Psoas muscle (tissue), 8 donors: ENCODE data around the gene HES7. TPM values are rescaled to one million over a fixed set of nuclear protein-coding genes. Genes with fewer than 3 reads are reported as not detected.

ENCODE experiments used
- ATAC-seq, 4 donors: fragments of 200-7000 bp; cut with Tn5 transposase; one replicate each; pipeline ENCODE4 v1.9.1; 2020; ENCODE audit warnings: moderate library complexity in 3 of 4, mild to moderate bottlenecking in 2 of 4
- DNase-seq, 2 donors: peaks; one replicate each; pipeline ENCODE4 v3.0.0-alpha.2; 2020
- H3K27ac ChIP-seq: fragments of 200-600 bp; one replicate; pipeline ENCODE4 v1.8.0; 2022
- H3K27me3 ChIP-seq, 3 donors: fragments of 200-600 bp in 1 of 3; one replicate each; pipeline versions ENCODE4 v1.6.1 to v1.8.0; 2013 to 2022; ENCODE audit warnings: low read length in 2 of 3, mild to moderate bottlenecking in 2 of 3, moderate library complexity in 1 of 3; ENCODE audit not compliant: insufficient read depth in 3 of 3
- H3K36me3 ChIP-seq, 2 donors: fragments of 200-600 bp in 1 of 2; one replicate each; pipeline versions ENCODE4 v1.6.1 to v1.8.0; 2013 to 2022; ENCODE audit warnings: low read depth in 1 of 2, mild to moderate bottlenecking in 1 of 2, moderate library complexity in 1 of 2; ENCODE audit not compliant: insufficient read depth in 1 of 2
- H3K4me1 ChIP-seq: fragments of 200-600 bp; one replicate; pipeline ENCODE4 v1.8.0; 2022
- H3K4me3 ChIP-seq: fragments of 200-600 bp; one replicate; pipeline ENCODE4 v1.8.0; 2022; ENCODE audit warnings: mild to moderate bottlenecking
- H3K9me3 ChIP-seq: fragments of 200-600 bp; one replicate; pipeline ENCODE4 v1.8.0; 2022
- WGBS, 3 donors: extraction: QIAGEN DNeasy Blood & Tissue Kit; methylation state at CpG; one replicate each; pipeline versions ENCODE4 v1.1.6 to v1.1.7; 2013; 5-methylcytosine and 5-hydroxymethylcytosine counted together
- intact Hi-C, 2 donors: fragments of 100-400 bp; cut with DNase I; formaldehyde crosslinking; loops; one replicate each; pipeline versions ENCODE4 v1.11.0 to v1.14.2; 2022
- polyA plus RNA-seq, 3 donors: library from polyadenylated mRNA; stranded (reverse); fragments of 200-250 nt; gene quantifications; one replicate each; pipeline ENCODE4 v1.2.3, GENCODE V29; 2013
- total RNA-seq, 4 donors: library from RNA; stranded (reverse); fragmentation: NEBNext Ultra II Directional in 2 of 4; extraction: Animal tissue kit (Norgen Biotek cat#: 25700) in 2 of 4; gene quantifications; one replicate each; pipeline versions ENCODE4 v1.2.1 to v1.2.4, GENCODE V29; 2021 to 2023
- TF ChIP-seq, protein P1 (sequence below): fragments of 200-600 bp; IDR thresholded peaks from one replicate; pipeline ENCODE4 v1.8.0; 2022; ENCODE audit warnings: antibody characterized with exemption
- donor health status: healthy with polysubstance abuse.
- donor health status: DM: no; HTN: no; CAD: no; lungs with moderate emphysema.
- donor health status: Bipolar disorder and iron deficiency.
- donor health status: healthy.
- donor health status: DM: yes; HTN: yes; CAD: no.
- donor health status: DM: no; HTN: no; CAD: no.
- donor health status: DM: no; HTN: no; CAD: no.
- donor health status: DM: yes; HTN: yes; CAD: no.

HES7 gene
- total and polyA plus RNA-seq, 7 donors = 0.10 to 0.30 TPM; not detected in 5

GRCh38 chr17:8128125-8128784, 4.3 kb upstream of the HES7 start:
- Histone ChIP-seq H3K27ac (no peak overlapping the region), H3K4me3 (no peak overlapping the region), H3K9me3 (no peaks in the 10 kb centered on the region), H3K36me3 (no peaks in the 10 kb centered on the region), H3K4me1 (peaks cover 25% of the 10 kb centered on the region), H3K27me3 (peaks cover 0 to 22% (median 7%) of the 10 kb centered on the region in 3 donors)
- peak in 1 of 2 donors; percentile 8 for DNase-seq
- TF ChIP-seq, protein P1, sequence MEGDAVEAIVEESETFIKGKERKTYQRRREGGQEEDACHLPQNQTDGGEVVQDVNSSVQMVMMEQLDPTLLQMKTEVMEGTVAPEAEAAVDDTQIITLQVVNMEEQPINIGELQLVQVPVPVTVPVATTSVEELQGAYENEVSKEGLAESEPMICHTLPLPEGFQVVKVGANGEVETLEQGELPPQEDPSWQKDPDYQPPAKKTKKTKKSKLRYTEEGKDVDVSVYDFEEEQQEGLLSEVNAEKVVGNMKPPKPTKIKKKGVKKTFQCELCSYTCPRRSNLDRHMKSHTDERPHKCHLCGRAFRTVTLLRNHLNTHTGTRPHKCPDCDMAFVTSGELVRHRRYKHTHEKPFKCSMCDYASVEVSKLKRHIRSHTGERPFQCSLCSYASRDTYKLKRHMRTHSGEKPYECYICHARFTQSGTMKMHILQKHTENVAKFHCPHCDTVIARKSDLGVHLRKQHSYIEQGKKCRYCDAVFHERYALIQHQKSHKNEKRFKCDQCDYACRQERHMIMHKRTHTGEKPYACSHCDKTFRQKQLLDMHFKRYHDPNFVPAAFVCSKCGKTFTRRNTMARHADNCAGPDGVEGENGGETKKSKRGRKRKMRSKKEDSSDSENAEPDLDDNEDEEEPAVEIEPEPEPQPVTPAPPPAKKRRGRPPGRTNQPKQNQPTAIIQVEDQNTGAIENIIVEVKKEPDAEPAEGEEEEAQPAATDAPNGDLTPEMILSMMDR = no peak
- 90 to 91% (median 90%) methylated on average over 14 of the region's 14 CpGs for WGBS, 3 donors
- ATAC-seq = no peak
- intact Hi-C loops = loop anchor here in 1 of 2 donors (5.0 kb wide), 1 partner anchor 39 kb away; no protein-coding TSS in a partner anchor

GRCh38 chr17:8126491-8127066, 2.7 kb upstream of the HES7 start:
- DNase-seq = peak in 1 of 2 donors; percentile 70
- H3K27ac ChIP-seq = peak overlapping the region; percentile 69
- peak; percentile 43 to 57 (median 50) for ATAC-seq
- intact Hi-C loops = loop anchor here in 1 of 2 donors (5.0 kb wide), 1 partner anchor 41 kb away; no protein-coding TSS in a partner anchor
- 0 to 2% (median 1%) methylated on average over 31 to 45 of the region's 45 CpGs for WGBS, 3 donors
- H3K36me3 ChIP-seq = no peaks in the 10 kb centered on the region
- H3K27me3 ChIP-seq = peaks cover 0 to 31% (median 7%) of the 10 kb centered on the region in 3 donors
- H3K4me3 ChIP-seq = peak overlapping the region; percentile 77
- H3K4me1 ChIP-seq = peaks cover 25% of the 10 kb centered on the region
- H3K9me3 ChIP-seq = no peaks in the 10 kb centered on the region
- TF ChIP-seq, protein P1 = no peak

GRCh38 chr17:8125947-8126490, 2.1 kb upstream of the HES7 start:
- H3K4me1 ChIP-seq = peaks cover 29% of the 10 kb centered on the region
- intact Hi-C loops = loop anchor here in 1 of 2 donors (5.0 kb wide), 1 partner anchor 41 kb away; no protein-coding TSS in a partner anchor
- ATAC-seq (peak; percentile 2 to 22 (median 8)), DNase-seq (peak in 1 of 2 donors; percentile 64)
- TF ChIP-seq, protein P1 = no peak
- peak overlapping the region; percentile 77 for H3K4me3 ChIP-seq
- no peaks in the 10 kb centered on the region for H3K9me3 ChIP-seq
- WGBS, 3 donors = 0 to 1% (median 1%) methylated on average over 33 to 35 of the region's 35 CpGs
- H3K27ac ChIP-seq = peak overlapping the region; percentile 69
- H3K27me3 ChIP-seq = peaks cover 0 to 31% (median 7%) of the 10 kb centered on the region in 3 donors
- no peaks in the 10 kb centered on the region for H3K36me3 ChIP-seq

DNA sequence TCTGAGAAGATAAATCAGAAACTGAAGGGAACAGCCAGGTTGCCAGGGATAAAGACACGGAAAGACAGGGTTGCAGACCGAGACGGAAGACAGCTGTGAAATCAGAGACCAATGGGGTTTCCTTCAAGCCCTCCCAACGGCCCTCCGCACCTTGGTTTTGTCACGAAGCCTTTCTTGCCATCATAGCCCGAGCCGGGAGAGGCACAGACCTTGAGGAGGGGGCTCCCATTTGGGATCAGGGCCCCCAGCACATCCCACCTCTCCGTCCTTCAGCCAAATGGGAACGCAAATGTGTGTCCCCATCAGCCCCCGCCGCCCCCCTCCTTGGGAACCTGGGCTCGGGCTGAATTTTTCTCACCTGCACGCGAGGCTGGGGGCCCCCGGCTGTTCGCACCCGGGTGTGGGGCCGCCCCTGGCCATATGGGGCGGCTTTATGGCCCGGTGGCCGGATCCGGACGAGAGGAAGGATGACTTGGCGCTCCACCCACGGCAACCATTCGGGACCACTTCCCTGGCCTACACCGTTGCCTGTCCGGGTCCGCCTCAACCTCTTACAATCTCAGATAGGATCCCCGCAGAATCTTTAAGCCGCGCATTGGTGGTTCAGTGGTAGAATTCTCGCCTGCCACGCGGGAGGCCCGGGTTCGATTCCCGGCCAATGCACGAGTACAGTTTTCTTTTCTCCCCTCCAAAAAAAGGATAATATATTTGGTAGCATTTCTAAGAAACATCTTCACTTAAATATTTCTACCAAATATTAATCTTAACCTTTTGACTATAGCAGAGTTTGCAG, 1.4 kb upstream of the HES7 start:
- Histone ChIP-seq H3K9me3 (no peaks in the 10 kb centered on the region), H3K36me3 (no peaks in the 10 kb centered on the region), H3K4me3 (peak overlapping the region; percentile 77), H3K27me3 (peaks cover 0 to 31% (median 7%) of the 10 kb centered on the region in 3 donors), H3K27ac (no peak overlapping the region), H3K4me1 (peaks cover 30% of the 10 kb centered on the region)
- DNase-seq (peak; percentile 78 to 83), ATAC-seq (peak; percentile 43 to 72 (median 50))
- TF ChIP-seq, protein P1 = no peak
- intact Hi-C loops = loop anchor here in 1 of 2 donors (5.0 kb wide), 1 partner anchor 42 kb away; no protein-coding TSS in a partner anchor
- WGBS, 3 donors = 2 to 4% (median 3%) methylated on average over 40 of the region's 40 CpGs
